OCI-LY7 (cell line): ENCODE data around the gene TAPBP.

ENCODE experiments used
- CTCF ChIP-seq: fragments of 200-600 bp; sonication (generic); conservative IDR thresholded peaks from 2 replicates; pipeline ENCODE4 v1.5.1; 2014; ENCODE audit warnings: mild to moderate bottlenecking, antibody characterized with exemption, low read length, moderate library complexity, mixed read lengths
- EZH2phosphoT487 ChIP-seq: fragments of 200-600 bp; sonication (generic); IDR thresholded peaks from 2 replicates; pipeline ENCODE4 v1.6.1; 2018; ENCODE audit warnings: low read depth, borderline replicate concordance, mild to moderate bottlenecking, mixed run types, antibody characterized with exemption, low read length, moderate library complexity, mixed read lengths

DNA sequence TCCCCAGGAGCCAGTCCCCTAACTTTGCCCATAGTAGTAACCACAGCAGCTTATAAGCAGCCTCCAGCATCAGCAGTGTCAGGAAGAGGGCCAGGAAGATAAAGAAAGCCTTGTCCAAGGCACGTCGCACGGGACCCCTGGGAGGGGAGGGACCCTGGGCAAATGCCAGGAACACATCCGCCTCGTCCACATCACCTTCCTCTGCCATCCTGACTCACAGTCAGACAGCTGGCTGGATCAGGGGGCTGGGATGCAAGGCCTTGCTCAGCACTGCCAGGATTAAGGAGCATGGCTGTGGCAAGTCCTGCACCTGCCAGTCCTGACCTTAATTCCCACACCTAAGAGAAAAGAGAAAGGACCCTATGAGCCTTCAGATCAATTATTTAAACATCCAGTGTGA is 15.2 kb upstream of the TAPBP start:
- TF ChIP-seq CTCF (no peak), EZH2phosphoT487 (no peak)
